ENCODE data around the gene FRAT2. TPM values are rescaled to one million over a fixed set of nuclear protein-coding genes. Genes with fewer than 3 reads are reported as not detected.
A peak's percentile ranks its signal among the peaks of the same experiment; 100 is the strongest.

FRAT2 gene
- total and polyA plus RNA-seq, 2 of the 13 experiments (the other 11 are each of a cell fraction or from before 2014, with no cell fraction given), result 7.2 to 14.1 TPM

GRCh38 chr10:97318772-97319651 is 15.5 kb downstream of the FRAT2 start, which contains the start of gene FRAT1 (continued):
- TF ChIP-seq PRDM4 (CRISPR knock-in tag; IDR thresholded peaks at IDR 0.05; ENCODE audit: borderline replicate concordance) (no peak), ZHX2 (IDR thresholded peaks at IDR 0.05; ENCODE audit: low read depth) (peak; percentile 25; the same call in 1 of the 2 replicates), ZHX2 (CRISPR knock-in tag; IDR thresholded peaks at IDR 0.05; ENCODE audit: borderline replicate concordance) (no peak), ZNF142 (CRISPR knock-in tag; IDR thresholded peaks at IDR 0.05) (no peak; the same call in 1 of the 2 replicates), ZNF232 (CRISPR knock-in tag; IDR thresholded peaks at IDR 0.05; ENCODE audit: borderline replicate concordance) (0 out of 2 replicates have a peak, but pooled peaks have one; percentile 38), ZNF570 (CRISPR knock-in tag; IDR thresholded peaks at IDR 0.05; ENCODE audit: borderline replicate concordance) (no peak), ZFYVE20 (CRISPR knock-in tag; IDR thresholded peaks at IDR 0.05; ENCODE audit: borderline replicate concordance, low read depth) (no peak), SMARCC2 (IDR thresholded peaks at IDR 0.05) (no peak), MEIS2 (CRISPR knock-in tag; IDR thresholded peaks at IDR 0.05) (no peak), ZNF737 (CRISPR knock-in tag; IDR thresholded peaks at IDR 0.05; ENCODE audit: borderline replicate concordance) (no peak), ZNF547 (CRISPR knock-in tag; IDR thresholded peaks at IDR 0.05) (0 out of 2 replicates have a peak, but pooled peaks have one; percentile 65), EHMT2 (IDR thresholded peaks at IDR 0.05; ENCODE audit: borderline replicate concordance, low read depth, low read length) (no peak), ZNF83 (CRISPR knock-in tag; IDR thresholded peaks at IDR 0.05; ENCODE audit: borderline replicate concordance) (no peak)
